H1 (cell line): ENCODE data around the gene SNX32. TPM values are rescaled to one million over a fixed set of nuclear protein-coding genes. Genes with fewer than 3 reads are reported as not detected.
A peak's percentile ranks its signal among the peaks of the same experiment; 100 is the strongest.

Experiments used
- CHD1 ChIP-seq: IDR thresholded peaks from 2 replicates; pipeline ENCODE4 v1.6.1; 2012; ENCODE audit warnings: low read depth, low read length, improper control_type of control experiment
- CHD7 ChIP-seq: fragments of 300-600 bp; sonication (generic); IDR thresholded peaks from 2 replicates; pipeline ENCODE4 v1.7.1; 2012; ENCODE audit warnings: low read length, moderate library complexity, mild to moderate bottlenecking, inconsistent platforms; ENCODE audit not compliant: insufficient replicate concordance
- RBBP5 ChIP-seq: IDR thresholded peaks from 2 replicates; pipeline ENCODE4 v1.7.1; 2012; ENCODE audit warnings: low read depth, mild to moderate bottlenecking, inconsistent platforms, low read length, moderate library complexity, borderline replicate concordance
- RNF2 ChIP-seq: fragments of 200-900, 300-1000 bp; sonication (generic); IDR thresholded peaks from 2 replicates; pipeline ENCODE4 v1.7.1; 2016; ENCODE audit warnings: borderline replicate concordance, low read depth, mild to moderate bottlenecking, antibody characterized with exemption, low read length; ENCODE audit not compliant: poor library complexity, severe bottlenecking; ENCODE audit errors: missing control alignments
- TEAD4 ChIP-seq: IDR thresholded peaks from 2 replicates; pipeline ENCODE4 v1.6.1; 2012; ENCODE audit warnings: low read depth, low read length, inconsistent platforms, mixed read lengths
- polyA plus RNA-seq, 7 experiments: library from polyadenylated mRNA; depleted of rRNA in 3 of 7; stranded (reverse) in 5 of 7; unstranded in 2 of 7; fragments of >200 nt in 5 of 7; fragments of 200-250 nt in 2 of 7; gene quantifications; 1 replicate in 5 of 7; 2 replicates in 1 of 7; 4 replicates in 1 of 7; pipeline versions ENCODE4 v1.2.1 to v1.2.3, GENCODE V29; 2011 to 2013; ENCODE audit warnings: missing spikeins in 2 of 7, mixed read lengths in 2 of 7
- total RNA-seq: library from RNA; stranded (reverse); fragmentation: NEBNext Ultra II Directional; extraction: Animal tissue kit (Norgen Biotek cat#: 25700); gene quantifications from 2 replicates; pipeline ENCODE4 v1.2.1, GENCODE V29; 2021

Gene SNX32
- total and polyA plus RNA-seq, 2 of the 8 experiments (the other 6 are each of a cell fraction or from before 2014, with no cell fraction given) = 0.76 to 2.2 TPM

DNA sequence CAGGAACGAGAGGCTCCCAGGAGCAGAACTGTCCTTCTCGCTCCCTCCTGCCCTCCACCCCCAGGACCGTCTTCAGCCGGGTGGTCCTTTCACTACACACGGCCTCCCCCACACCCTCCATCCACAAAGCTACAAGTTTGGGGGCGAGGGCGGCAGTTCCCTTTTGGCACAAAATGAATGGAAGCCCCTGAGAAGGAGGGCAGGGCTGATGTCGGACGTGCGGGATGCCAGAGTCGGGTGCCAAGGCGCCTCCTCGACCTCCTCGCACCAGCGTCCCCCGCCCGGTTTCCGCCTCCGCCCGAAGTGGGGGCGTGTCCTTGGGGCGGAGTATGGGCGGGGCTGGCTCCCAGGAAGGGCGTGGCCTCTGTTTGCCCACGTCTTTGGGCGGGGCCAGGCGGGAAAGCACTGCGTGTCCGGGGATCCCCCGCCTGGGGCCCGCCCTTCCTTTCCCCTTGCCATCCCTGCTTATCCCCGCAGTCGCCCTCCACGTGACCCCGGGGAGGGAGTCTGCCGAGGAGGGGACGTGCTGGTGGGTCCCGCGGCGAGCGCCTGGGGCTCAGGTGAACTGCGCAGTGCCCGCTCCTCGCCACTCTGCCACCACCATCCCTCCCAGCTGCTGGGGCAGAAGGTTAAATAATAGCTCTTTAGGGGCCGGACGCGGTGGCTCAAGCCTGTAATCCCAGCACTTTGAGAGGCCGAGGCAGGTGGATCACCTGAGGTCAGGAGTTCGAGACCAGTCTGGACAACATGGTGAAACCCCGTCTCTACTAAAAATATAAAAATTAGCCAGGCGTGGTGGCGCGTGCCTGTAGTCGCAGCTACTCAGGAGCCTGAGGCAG lies 39.8 kb downstream of the SNX32 start (continued):
- TF ChIP-seq CHD7 = no peak
- no peak for TF ChIP-seq CHD1
- TF ChIP-seq RBBP5 = peak; percentile 66
- no peak for TF ChIP-seq RNF2
- no peak for TF ChIP-seq TEAD4
- TF ChIP-seq, all 59 proteins: peak for 19
